Omental fat pad (tissue), 4 donors: Measurements from ENCODE around the gene PLA2G2F. TPM values are rescaled to one million over a fixed set of nuclear protein-coding genes. Genes with fewer than 3 reads are reported as not detected.

Experiments used
- ATAC-seq: fragments of 150-250 bp; one replicate; pipeline ENCODE4 v1.9.1; 2016; ENCODE audit warnings: mild to moderate bottlenecking, moderate library complexity; ENCODE audit not compliant: low FRiP score
- DNase-seq: peaks from one replicate; pipeline ENCODE4 v3.0.0-alpha.2; 2019; ENCODE audit warnings: low spot score
- total RNA-seq, 4 donors: library from RNA; depleted of rRNA; stranded (reverse); fragments of >200 nt; gene quantifications; one replicate each; pipeline ENCODE4 v1.1.0, GENCODE V29; 2016
- TF ChIP-seq, protein P1 (sequence below), 3 donors: fragments of 450-650 bp; IDR thresholded peaks; one replicate each; pipeline ENCODE4 v1.5.1; 2016 to 2017; ENCODE audit warnings: antibody characterized with exemption in 3 of 3, mild to moderate bottlenecking in 3 of 3, moderate library complexity in 2 of 3

The PLA2G2F gene
- total RNA-seq, 4 donors from 2014 or later: not detected

- TF ChIP-seq, protein P1, sequence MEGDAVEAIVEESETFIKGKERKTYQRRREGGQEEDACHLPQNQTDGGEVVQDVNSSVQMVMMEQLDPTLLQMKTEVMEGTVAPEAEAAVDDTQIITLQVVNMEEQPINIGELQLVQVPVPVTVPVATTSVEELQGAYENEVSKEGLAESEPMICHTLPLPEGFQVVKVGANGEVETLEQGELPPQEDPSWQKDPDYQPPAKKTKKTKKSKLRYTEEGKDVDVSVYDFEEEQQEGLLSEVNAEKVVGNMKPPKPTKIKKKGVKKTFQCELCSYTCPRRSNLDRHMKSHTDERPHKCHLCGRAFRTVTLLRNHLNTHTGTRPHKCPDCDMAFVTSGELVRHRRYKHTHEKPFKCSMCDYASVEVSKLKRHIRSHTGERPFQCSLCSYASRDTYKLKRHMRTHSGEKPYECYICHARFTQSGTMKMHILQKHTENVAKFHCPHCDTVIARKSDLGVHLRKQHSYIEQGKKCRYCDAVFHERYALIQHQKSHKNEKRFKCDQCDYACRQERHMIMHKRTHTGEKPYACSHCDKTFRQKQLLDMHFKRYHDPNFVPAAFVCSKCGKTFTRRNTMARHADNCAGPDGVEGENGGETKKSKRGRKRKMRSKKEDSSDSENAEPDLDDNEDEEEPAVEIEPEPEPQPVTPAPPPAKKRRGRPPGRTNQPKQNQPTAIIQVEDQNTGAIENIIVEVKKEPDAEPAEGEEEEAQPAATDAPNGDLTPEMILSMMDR (IDR thresholded peaks at IDR 0.05): no peak
- ATAC-seq (no peak), DNase-seq (no peak)
Measured at GRCh38 chr1:20195462-20195780, 56.3 kb downstream of the PLA2G2F start.

DNA sequence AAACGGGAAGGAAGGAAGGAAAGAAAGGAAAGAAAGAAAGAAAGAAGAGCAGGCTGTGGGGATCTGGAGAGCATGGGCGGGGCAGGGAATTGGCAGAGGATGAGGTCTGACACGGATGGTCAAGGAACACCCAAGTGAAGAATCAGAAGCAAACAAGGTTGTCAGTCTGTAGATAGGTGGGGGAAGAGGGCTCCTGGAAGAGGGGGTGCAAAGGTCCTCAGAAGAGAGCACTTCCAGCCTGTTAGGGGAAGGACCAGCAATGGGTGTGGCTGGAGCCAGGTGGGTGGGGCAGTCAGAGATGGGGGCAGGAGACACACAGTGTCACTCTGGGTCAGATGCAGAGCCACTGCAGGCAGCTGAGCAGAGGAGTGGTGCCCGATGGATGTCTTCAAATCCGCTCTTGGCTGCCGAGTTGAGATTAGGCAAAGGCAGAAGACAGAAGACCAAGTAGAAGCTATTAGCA lies 58.2 kb downstream of the PLA2G2F start:
- no peak for ATAC-seq
- TF ChIP-seq, protein P1 (IDR thresholded peaks at IDR 0.05): no peak
- no peak for DNase-seq

DNA sequence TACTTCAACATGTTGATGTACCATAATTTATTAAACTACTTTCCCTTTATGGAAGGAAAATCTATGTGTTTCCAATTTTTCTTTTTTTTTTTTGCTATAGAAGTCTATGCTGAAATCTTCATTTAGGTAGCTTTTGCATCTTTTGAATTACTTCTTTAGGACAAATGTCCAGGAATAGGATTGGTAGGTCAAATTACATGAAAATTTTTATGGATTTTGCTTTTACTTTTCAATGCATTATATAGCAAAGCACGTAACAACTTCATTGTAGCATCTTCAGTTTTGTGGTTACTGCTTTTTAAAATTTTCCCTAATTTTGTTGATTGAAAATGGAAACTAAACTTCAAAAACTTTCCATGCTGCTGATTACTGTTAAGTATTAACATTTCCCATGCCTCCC lies 59.2 kb downstream of the PLA2G2F start:
- DNase-seq (no peak), ATAC-seq (no peak)
- TF ChIP-seq, protein P1 (IDR thresholded peaks at IDR 0.05): no peak

- ATAC-seq (no peak), DNase-seq (no peak)
- TF ChIP-seq, protein P1 (IDR thresholded peaks at IDR 0.05): no peak
Measured at GRCh38 chr1:20198918-20199317, 59.8 kb downstream of the PLA2G2F start.

DNA sequence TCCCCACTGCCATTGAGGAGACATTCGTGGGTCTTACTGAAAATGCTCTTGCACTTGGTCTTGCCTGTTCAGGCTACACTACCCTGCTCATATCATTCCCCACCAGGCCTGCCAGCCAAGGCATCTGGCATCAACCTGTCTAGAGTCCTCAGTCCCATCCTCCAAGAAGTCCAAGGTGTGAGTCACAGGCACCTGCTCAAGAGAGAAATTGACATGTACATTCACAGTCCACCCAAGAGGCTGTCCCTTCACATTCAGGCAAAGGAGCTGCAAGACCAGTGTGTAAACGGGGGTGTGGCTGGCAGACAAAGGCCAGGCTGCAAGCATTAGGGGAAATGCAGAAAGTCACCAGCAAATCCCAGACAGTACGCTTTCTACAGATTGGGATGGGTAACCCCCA lies 60.3 kb downstream of the PLA2G2F start:
- TF ChIP-seq, protein P1 (IDR thresholded peaks at IDR 0.05): no peak
- ATAC-seq: no peak
- DNase-seq: no peak

DNA sequence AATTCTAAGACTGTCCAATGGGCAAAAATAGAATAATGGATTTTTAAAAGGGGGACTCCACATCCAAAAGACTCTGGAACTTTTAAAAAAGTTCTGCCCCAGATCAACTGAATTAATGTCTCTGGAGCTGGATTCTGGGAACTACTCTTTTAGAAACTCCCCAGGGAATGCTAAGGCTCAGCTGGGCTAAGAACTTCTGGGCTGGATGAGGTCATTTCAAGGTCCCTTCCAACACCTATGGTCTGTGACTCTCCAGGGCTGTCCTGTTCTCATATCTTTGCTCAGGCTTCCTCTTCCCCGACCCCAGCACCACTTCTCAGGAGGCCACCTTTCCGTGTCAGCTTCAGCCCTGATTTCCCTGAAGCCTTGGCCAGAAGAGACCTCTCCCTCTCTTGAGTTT lies 60.7 kb downstream of the PLA2G2F start:
- DNase-seq (no peak), ATAC-seq (no peak)
- TF ChIP-seq, protein P1 (IDR thresholded peaks at IDR 0.05): no peak

Other genes with a start within 250 kb of the PLA2G2F start
- gene PLA2G2E, start 215.7 kb upstream of the PLA2G2F start, total RNA-seq: not detected
- gene PLA2G2A, start 159.7 kb upstream of the PLA2G2F start, total RNA-seq: 100 to 1,000 TPM; 196 to 718 (median 477) TPM
- gene PLA2G5, start 69.1 kb upstream of the PLA2G2F start, total RNA-seq: 10 to 100 TPM in 1 of 4 donors, 1 to 10 TPM in 2, under 1 TPM in 1; 0.60 to 14.5 (median 3.0) TPM
- not detected for gene PLA2G2D, start 19.8 kb upstream of the PLA2G2F start, total RNA-seq
- 1 to 10 TPM in 2 of 4 donors, under 1 TPM in 2; 0.32 to 2.1 (median 1.2) TPM for gene UBXN10, start 46.8 kb downstream of the PLA2G2F start, total RNA-seq
- not detected for gene PLA2G2C, start 47.2 kb downstream of the PLA2G2F start, total RNA-seq
- not detected for gene VWA5B1, start 151.6 kb downstream of the PLA2G2F start, total RNA-seq